Activated CD4-positive, CD25-positive, alpha-beta regulatory T cell treated with anti-CD3 and anti-CD28 coated beads, Interleukin-2, amount 50 U/mL, for 24 hours (primary cell): Measurements from ENCODE around the gene FBLN2.

ENCODE experiments used
- ATAC-seq, 2 donors: fragments of 150-1000 bp; cut with Tn5 transposase; one replicate each; pipeline ENCODE4 v1.10.0; 2021; ENCODE audit warnings: mild to moderate bottlenecking in 1 of 2, moderate library complexity in 1 of 2

The FBLN2 gene

GRCh38 chr3:13569201-13569600 lies 20.3 kb downstream of the FBLN2 start:
- ATAC-seq, result no peak

GRCh38 chr3:13569641-13570390 lies 20.9 kb downstream of the FBLN2 start:
- no peak for ATAC-seq

- ATAC-seq, result no peak
These were observed 21.7 kb downstream of the FBLN2 start for GRCh38 chr3:13570391-13571194.

GRCh38 chr3:13571264-13571663 lies 22.3 kb downstream of the FBLN2 start:
- ATAC-seq, result no peak

- ATAC-seq, result no peak
These were observed 23.2 kb downstream of the FBLN2 start for GRCh38 chr3:13571831-13572750.

GRCh38 chr3:13572926-13573623 lies 24.1 kb downstream of the FBLN2 start:
- no peak for ATAC-seq

GRCh38 chr3:13574083-13574797 lies 25.3 kb downstream of the FBLN2 start:
- no peak for ATAC-seq

- ATAC-seq, result peak; percentile 66 to 68
These were observed 26.0 kb downstream of the FBLN2 start for GRCh38 chr3:13574798-13575451.

GRCh38 chr3:13575459-13576061 lies 26.6 kb downstream of the FBLN2 start:
- ATAC-seq, result no peak

GRCh38 chr3:13577181-13578121 lies 28.5 kb downstream of the FBLN2 start:
- no peak for ATAC-seq

GRCh38 chr3:13578251-13578650 lies 29.3 kb downstream of the FBLN2 start:
- no peak for ATAC-seq

GRCh38 chr3:13579063-13579462 lies 30.1 kb downstream of the FBLN2 start:
- ATAC-seq, result no peak

GRCh38 chr3:13580256-13581023 lies 31.5 kb downstream of the FBLN2 start:
- no peak for ATAC-seq

- ATAC-seq, result no peak
These were observed 32.8 kb downstream of the FBLN2 start for GRCh38 chr3:13581485-13582365.

- no peak for ATAC-seq
These were observed 33.7 kb downstream of the FBLN2 start for GRCh38 chr3:13582366-13583250.
